Measurements from ENCODE around the gene EPOP.

EPOP gene

DNA sequence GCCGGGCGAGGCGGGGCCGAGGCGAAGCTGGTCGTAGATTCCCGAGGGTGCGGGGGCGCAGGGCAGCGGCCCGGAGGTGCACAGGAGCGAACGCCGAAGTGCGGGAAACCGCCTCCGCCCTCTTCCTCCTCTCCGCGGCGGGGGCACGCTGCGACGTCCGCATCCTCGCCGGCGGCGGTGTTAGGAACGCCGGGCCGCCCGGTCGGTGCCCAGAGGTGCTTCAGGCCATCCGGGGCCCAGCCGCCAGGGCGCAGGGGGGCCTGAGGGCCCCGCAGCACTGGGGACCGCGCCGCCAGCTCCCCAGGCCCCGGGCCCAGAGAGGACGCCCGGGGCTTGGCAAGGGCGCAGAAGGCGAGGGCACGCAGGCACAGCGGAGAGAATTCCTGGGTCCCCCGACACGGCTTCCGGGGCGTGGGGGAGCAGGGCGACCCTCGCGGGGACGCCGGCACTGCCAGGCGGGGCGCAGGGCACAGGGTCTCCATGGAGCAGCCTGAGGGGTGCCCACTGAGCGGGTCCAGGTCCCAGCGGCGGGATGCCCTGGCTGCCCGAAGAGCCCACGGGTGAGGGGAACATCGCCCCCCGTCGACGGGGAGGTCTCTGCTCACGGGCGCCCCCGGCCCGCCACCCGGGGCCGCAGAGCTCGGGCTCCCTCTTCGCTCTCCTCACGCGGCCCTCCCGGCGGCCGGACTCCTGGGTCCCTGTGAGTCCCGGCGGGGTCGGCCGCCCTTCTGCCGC, 576 bp downstream of the EPOP start:
- peak; percentile 5 for DNase-seq (ENCODE audit: low spot score)

DNA sequence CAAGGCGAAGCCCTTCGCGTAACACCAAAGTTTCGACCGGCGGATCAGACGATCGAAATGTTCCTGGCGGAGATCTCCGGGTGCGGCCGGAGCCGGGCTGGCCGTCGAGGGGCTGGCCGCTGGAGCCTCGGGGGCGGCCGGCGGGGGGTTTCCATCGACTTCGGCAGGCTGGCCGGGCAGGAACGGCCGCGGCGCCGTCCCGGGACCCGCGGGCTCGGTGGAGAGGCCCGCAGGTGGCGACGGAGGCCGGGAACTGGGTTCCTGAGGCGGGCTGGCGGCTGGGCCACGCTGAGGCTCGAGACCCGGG, 1.1 kb downstream of the EPOP start:
- DNase-seq (ENCODE audit: low spot score) = no peak

DNA sequence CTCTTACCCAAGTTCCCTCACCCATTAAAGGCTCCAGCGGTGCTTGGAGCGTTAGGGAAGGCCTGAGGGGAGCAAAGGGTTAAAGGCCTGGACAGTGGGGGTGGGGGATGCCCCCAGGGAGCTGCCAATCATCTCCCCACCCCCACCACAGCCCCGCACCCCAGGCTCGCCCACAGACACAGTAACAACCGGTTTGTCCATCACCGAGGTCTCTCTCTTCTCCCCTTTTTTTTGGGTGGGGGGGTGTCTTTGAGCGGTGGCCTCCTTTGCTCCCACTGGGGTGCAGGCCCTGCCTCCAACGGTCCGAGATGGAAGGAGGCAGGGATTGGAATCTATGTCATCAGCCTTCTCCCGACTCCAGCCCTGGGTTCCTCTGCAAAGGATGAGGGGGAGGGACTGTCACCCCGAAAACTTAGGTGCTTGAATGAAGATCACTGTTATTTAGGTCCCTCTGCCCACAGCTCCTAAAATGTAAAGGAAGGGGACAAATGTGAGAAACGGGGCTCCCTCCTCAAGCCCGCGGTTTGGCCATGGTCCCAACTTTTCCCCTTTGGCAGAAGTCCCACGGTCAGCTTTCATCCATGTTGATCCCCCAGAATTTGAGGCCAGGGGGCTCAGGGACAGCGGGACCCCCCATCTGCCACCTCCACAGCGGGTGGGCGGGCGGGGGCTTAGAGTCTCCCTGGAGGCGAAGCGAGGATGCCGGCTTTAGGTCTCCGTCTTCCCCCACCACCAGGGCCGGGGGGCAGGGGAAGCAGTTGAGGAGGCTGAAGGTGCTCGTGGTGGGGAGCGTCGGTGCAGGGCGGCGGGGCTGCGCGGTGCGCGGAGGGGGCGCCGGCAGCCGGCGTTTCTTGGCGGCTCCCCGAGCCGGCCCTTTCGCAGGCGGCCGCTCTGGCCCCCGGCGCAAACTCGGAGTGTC, 1.7 kb downstream of the EPOP start:
- DNase-seq (ENCODE audit: low spot score) = no peak

DNA sequence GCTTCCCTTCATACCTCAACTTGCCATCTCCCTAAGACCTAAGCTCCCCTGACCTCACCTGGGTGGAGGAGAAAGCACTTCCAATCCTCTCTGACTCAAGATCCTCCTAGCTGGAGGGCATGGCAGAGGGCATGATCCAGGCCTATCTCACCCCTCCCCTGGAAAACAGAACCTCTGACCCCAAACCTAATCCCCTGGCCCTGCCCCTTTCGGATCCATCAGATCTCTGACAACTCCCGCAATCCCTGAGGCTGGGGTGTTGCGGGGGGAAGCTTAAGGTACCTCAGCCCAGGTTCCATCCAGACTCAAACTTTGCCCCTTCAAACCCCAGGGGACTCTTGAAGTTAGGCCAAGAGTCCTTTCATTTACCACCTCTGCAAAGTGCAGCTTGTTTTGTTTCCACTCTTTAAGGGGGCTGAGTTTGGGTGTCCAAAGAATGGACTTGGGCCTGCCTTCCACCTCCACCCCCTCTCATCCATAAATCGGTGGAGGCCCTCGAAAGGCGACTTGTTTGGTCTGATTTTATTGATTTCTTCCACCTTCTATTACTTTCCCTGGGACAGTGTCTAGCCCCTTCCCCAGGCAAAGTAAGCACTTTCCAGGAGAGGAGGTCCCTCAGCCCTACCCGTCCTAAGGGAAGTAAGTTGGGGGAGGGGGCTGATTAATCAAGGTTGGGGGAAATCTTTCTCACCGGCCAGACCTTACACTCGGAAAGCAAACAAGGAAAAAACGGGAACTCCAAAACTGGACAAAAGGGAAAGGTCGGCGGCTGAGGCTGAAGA, 2.6 kb downstream of the EPOP start:
- no peak for DNase-seq (ENCODE audit: low spot score)

DNA sequence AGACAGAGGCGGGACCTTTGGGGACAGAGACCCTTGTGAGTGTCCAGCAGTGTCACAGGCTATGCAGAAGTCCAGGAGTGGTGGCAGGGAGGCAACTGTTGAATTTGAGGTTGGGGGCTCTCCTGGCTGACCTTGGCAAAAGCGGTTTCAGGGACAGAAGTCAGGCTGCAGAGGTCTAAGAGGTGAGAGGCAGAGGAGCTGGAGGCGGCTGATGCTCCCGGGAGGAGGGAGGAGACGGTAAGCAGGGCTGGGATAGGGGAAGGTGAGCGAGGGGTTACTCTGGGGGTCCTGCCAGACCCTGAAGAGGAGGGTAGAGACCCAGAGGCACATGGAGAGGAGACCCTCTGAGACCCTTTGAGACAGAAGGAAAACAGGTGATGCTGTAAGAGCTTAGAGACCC, 5.2 kb downstream of the EPOP start:
- DNase-seq (ENCODE audit: low spot score) = no peak

DNA sequence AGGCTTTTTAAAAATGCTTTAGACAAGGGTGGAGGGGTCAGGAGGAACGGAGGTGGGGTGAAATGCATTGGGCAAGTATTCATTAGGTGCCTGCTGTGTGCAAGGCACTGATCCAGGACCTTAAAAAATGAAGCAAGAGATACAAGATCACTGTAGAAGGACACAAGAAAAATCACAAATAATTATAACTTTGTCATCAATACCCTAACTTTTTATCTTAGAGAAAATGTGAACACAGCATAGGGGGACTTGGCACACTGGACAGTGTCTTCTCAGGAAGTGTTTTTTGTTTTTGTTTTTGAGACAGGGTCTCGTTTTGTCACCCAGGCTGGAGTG, 7.0 kb downstream of the EPOP start:
- DNase-seq (ENCODE audit: low spot score) = no peak

DNA sequence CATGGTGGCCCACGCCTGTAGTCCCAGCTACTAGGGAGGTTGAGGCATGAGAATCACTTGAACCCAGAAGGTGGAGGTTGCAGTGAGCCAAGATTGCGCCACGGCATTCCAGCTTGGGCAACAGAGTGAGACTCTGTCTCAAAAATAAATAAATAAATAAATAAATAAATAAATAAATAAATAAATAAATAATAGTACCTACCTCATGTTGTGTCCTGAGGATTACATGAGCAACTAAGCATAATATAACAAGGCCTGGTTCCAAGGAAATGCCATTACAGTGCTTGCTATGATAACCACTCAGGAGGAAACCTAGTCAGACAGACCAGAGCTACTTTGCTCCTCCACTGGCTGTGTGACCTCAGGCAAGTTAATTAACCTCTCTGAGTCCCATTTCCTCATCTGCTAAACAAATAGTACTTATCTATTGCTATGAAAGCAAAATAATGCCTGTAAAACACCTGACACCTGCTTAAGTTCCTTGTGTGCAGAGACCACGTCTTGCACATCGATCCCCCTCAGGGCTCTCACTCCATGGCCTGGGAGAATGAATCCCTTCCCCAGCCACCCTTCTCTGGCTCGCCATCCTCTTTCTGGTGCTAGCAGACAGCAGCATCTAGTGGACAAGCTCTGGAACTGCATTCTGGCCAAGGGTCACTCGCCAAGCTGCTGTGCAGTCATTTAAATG, 7.5 kb downstream of the EPOP start:
- DNase-seq (ENCODE audit: low spot score) = peak; percentile 79

DNA sequence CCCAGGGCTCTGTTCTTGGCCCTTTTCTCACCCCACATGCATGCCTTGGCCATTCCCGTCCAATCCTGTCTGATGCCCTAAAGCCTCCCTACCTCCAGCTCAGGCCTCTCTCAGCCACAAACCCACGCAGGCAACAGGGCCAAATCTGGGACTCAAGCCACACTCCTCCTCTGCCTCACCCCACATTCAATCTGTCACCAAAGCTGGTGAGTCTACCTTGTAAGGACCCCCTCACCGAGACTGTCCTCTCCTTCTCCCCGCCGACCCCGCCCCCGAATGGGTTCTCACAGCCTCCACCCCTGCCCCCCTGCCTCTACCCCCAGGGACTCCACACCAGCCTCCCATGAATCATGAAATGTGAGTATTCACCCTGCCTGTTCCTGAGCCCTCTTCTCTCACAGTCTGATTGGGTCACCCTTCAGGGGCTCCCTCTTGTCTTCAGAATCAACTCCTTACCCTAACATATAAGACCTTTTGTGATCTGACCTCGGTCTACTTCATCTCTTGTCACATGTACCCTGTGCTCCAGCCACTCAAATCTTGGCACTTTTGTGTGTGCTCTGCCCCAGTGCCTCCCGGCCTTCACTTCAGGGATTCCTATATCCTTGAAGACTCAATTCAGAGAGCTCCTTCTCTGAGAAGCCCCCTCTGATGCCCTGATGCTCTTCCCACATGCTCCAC, 10.7 kb downstream of the EPOP start:
- DNase-seq (ENCODE audit: low spot score) = no peak

DNA sequence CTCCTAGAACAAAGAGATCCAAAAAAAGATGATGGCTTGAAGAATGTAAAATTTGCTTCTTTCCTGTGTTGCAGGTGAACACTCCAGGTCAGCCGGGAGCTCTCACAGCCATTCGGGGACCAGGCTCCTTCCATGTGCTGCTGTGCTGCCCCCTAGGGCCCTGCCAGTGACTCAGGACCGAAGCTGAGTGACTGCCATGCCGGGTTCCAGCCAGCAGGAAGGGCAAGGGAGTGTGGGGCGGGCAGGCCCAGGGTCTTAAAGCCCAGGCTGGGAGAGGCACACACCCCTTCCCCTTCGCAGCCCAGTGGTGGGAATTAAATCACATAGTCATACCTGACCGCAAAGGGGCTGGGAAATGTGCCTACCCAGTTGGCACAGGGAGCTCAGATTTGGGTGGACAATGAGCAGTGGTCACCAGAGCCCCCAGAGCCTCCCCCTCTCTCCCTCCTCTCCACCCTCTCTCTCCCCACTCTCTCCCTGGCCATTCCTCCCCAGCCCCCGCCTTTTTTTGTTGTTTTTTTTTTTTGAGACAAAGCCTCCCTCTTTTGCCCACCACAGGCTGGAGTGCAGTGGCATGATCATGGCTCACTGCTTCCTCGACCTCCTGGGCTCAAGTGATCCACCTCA, 11.5 kb downstream of the EPOP start:
- DNase-seq (ENCODE audit: low spot score) = peak; percentile 45

DNA sequence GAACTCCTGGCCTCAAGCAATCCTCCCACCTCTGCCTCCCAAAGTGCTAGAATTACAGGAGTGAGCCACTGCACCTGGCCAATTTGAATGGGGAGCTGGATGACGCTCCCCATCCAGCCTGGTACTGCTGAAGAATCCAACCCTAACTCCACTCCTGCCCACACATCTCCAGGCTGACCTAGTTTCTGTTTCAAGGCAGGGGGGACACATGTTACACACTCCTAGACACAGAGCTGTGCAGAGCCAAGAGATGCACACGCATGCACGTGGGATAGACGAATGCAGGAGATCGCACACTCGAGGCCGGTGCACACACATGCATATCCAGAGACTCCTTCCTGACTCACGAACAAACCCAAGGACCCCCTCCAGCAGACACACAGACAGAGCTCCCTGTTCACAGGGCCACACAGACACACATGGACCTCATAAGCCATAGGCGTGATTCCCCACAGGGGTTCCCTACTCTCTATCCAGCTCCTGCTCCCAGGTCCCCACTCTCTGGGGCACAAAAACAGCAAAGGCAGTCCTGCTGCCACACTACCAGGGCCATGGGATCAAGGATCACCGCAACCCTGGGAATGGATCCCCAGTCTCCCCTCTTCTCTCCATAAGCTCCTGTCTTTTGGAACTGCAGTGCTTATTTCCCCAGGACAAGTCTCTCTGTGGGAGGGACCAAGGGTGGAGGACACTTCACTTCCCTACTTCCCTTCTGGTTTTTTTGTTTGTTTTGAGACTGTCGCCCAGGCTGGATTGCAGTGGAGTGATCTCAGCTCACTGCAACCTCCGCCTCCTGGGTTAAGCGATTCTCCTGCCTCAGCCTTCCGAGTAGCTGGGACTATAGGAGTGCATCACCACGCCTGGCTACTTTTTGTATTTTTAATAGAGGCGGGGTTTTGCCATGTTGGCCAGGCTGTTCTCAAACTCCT, 14.4 kb downstream of the EPOP start:
- no peak for DNase-seq (ENCODE audit: low spot score)

DNA sequence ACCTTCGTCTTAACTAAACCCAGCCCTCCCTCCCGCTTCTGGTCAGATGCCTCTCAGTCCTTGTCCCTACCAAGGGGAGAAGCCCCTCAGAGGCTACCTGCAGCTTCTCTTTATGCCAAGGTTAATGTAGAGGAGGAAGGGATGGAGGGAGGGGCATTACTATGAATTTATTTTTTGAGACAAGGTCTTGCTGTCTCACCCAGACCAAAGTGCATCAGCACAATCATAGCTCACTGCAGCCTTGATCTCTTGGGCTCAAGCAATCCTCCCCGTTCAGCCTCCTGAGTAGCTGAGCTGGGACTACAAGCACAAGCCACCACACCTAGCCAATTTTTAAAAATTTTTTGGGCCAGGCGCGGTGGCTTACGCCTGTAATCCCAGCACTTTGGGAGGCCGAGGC, 15.3 kb downstream of the EPOP start:
- no peak for DNase-seq (ENCODE audit: low spot score)

DNA sequence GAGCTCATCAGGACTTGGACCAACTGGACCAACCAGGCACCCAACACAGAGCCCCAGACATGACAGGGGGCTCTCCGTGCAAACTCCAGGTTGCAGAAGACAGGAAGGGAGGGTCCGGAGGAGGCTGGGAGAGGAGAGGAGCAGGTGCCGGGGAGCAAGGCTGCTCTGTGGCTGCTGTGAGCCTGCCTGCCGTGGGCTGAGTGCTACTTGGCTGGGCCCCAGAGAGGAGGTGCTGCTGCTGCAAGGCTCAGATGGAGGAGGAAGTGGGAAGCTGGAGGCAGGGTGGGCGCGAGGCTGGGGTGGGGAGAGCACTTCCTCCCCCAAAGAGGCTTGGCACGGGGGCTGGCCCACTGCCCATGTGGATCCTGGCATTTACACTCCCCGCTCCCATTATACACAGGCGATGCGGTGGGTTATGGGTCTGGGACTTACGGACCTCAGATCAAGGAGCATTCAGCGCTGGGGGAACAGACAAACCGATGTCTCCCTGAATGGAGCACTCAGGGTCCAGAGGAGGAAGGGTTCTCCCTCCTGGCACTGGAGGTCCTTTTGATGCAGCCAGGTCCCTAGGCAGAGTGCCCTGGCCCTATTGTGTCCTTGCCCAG, 15.9 kb downstream of the EPOP start:
- no peak for DNase-seq (ENCODE audit: low spot score)

DNA sequence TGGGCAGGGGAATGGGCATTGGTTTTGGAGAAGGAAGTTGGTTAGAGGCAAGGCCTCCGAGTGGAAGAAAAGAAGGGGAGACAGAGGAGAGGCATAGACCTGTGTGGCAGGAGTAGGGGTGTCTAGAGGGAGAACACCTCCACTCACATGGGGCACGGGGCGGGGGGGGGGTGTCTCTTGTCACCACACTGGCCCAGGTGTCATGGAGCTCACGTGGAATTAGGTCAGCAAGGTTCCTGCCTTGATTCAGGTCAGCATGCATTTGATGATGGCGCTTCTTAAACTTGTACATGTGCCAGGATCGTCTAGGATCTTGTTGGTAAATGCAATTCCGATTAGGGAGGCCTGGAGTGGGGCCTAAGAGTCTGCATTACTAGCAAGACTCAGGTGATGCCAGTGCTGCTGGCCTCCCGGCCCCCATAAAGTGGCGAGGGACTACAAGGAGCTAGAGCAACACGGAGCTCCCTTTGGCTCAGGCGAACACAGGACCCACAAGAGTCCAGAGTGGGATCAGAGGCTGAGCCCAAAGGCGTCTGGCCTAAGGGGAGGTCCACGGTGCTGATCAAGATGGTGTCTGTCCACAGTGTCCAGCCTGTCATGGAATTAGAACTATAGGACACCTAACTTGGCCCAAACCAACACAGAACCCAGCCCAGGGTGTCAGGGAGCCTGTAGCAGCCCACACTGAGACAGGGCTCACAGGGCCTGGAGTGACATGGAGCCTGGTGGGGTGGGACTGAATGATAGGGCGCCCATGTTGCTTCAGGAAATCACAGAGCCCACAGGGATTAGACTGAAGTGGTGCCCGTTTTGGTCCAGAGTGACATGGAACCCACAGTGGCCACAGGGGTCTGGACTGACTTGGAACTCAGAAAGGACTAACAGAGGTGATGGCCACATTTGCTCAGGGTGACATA, 16.7 kb downstream of the EPOP start:
- DNase-seq (ENCODE audit: low spot score) = no peak

DNA sequence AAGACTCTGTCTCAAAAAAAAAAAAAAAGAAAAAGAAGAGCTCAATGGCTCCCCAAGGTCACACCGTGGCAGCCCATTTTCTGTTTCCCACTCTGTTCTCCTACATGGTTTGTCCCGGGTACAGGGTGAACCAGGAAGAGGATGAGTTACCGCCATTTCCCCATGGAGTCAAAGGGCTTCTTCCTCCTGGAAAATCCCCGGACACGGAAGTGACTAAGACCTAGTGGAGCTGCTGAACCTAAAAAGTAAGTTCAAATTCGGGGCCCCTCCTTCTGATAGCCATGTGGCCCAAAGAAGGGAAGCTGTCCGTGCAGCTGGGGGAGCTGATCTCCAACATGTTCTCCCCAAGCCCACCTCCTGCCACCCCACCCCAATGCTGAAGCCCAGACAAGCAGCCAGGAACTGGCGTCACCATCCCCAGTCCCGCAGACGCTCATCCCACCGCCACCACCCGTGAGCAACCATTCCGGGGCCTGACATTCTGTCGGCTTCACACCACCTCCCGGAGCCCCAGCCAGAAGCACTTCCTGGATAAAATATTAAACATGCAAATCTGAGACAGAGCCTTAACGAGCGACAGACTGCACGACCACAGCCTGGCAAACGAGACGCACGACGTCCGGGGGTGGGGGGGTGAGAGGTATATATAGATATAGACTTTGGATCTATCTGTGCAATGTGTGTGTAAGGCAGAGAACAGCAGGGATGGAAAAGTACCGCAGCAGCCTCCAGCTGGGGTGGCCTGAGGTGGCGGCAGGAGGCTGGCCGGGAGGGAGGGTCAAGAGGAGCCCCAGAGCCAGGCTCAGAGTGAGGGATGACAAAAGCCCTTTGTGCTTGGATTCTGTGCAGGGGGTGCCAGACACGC, 17.6 kb downstream of the EPOP start:
- DNase-seq (ENCODE audit: low spot score) = no peak

DNA sequence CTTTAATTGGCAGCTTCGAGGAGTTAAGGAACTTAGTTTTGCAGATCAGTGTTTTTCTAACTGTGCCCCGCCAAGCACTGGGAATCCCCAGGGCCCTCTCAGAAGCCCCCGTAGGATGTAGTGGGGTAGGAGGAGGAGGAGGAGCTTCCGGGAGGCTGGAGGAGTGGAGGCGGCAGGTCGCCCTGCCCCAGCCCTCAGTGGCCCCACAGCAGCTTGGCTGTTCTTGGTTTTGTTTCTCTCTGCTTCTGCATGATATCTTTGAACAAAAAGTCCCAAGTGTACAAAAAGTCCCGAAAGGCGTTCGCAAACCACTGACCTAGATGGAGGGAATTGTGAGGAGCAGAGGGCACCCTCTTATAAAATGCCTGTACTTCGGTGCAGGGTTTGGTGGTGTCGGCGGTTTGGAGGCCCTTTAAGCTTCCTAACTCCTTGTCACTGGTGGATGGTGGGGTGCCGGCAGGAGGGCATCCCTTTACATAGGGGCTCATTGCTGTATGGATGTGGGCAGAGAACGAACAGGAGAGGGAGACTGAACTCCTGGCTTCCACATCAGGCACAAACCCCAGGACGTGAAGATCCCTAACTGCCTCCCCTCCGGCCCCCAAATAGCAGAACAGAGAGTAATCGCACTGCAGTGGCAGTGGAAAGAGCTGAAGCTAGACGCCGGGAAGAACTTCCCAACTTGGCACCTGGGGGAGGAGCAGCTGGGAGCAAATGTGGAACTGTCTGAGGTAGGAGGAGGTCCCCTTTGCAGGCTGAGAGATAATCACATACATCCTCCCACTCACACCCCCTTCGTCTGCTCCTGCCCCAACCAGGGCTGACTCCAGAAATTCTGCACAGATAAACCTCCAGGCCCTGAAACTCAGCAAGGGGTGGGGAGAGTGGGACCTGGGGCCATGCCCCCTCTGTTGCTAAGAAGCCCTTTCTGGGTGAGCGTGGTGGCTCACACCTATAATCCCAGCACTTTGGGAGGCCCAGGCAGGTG, 20.1 kb downstream of the EPOP start:
- DNase-seq (ENCODE audit: low spot score) = no peak

DNA sequence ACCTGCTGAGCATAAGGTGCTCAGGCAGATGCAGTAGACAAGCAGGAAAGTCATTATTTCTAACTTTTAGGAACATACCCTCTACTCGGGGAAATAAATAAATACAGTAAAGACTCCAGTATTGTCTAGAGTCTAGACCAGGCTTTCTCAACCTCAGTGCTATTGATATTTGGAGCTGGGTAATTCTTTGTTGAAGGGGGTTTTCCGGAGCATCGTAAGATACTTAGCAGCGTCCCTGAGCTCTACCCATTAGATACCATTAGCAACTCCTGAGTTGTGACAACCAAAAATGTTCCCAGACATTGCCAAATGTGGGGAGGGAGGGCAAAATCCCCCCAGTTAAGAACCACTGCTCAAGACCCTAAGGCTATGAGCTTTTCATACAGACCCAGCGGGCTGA, 21.1 kb downstream of the EPOP start:
- no peak for DNase-seq (ENCODE audit: low spot score)

Measured in LoVo (cell line).